Ascending aorta (tissue), 2 donors: ENCODE results near the gene SOCS1. TPM values are rescaled to one million over a fixed set of nuclear protein-coding genes. Genes with fewer than 3 reads are reported as not detected.

Experiments used
- DNase-seq, 2 donors: peaks; one replicate each; pipeline ENCODE4 v3.0.0-alpha.2; 2019; ENCODE audit warnings: low spot score in 2 of 2
- H3K27ac ChIP-seq, 2 donors: fragments of 200-600 bp; sonication (generic); one replicate each; pipeline ENCODE4 v1.5.1; 2016 to 2017; ENCODE audit warnings: mild to moderate bottlenecking in 1 of 2
- H3K27me3 ChIP-seq: fragments of 200-600 bp; sonication (generic); one replicate; pipeline ENCODE4 v1.5.1; 2017
- H3K36me3 ChIP-seq, 2 donors: fragments of 200-600 bp; sonication (generic); one replicate each; pipeline ENCODE4 v1.5.1; 2016
- H3K4me1 ChIP-seq, 2 donors: fragments of 200-600 bp; sonication (generic); one replicate each; pipeline ENCODE4 v1.5.1; 2016 to 2017; ENCODE audit warnings: mild to moderate bottlenecking in 1 of 2
- H3K4me3 ChIP-seq, 2 donors: fragments of 200-600 bp; sonication (generic); one replicate each; pipeline ENCODE4 v1.5.1; 2016 to 2017; ENCODE audit warnings: mild to moderate bottlenecking in 1 of 2
- H3K9me3 ChIP-seq, 2 donors: fragments of 200-600 bp; sonication (generic); one replicate each; pipeline ENCODE4 v1.5.1; 2016
- CTCF ChIP-seq, 3 experiments: fragments of 200-600 bp in 2 of 3; fragments of 450-650 bp in 1 of 3; sonication (generic) in 2 of 3; IDR thresholded peaks; one replicate each; pipeline ENCODE4 v1.5.1; 2016 to 2019; ENCODE audit warnings: antibody characterized with exemption in 3 of 3, mild to moderate bottlenecking in 1 of 3, moderate library complexity in 1 of 3
- intact Hi-C: fragments of 100-400 bp; cut with DNase I; formaldehyde crosslinking; loops from one replicate; pipeline ENCODE4 v1.15.1; 2023
- total RNA-seq: library from RNA; depleted of rRNA; stranded (reverse); fragments of >200 nt; gene quantifications from one replicate; pipeline ENCODE4 v1.1.0, GENCODE V29; 2016

Gene SOCS1
- total RNA-seq, 1 donor from 2014 or later, result 1.8 TPM

- Histone ChIP-seq H3K4me1 (no peaks in the 10 kb centered on the region), H3K27ac (no peak overlapping the region), H3K27me3 (no peaks in the 10 kb centered on the region), H3K9me3 (peaks cover 0 to 5% of the 10 kb centered on the region in 2 donors), H3K36me3 (no peaks in the 10 kb centered on the region), H3K4me3 (no peak overlapping the region)
- TF ChIP-seq CTCF (IDR thresholded peaks at IDR 0.05), result no peak
- intact Hi-C loops, result no loop called here
- DNase-seq, result no peak
These were observed 44.7 kb downstream of the SOCS1 start for GRCh38 chr16:11211061-11211976.

- no peak for DNase-seq
- no peak overlapping the region for H3K4me3 ChIP-seq
- no peaks in the 10 kb centered on the region for H3K36me3 ChIP-seq
- TF ChIP-seq CTCF (IDR thresholded peaks at IDR 0.05), result no peak
- H3K27ac ChIP-seq, result no peak overlapping the region
- H3K9me3 ChIP-seq, result no peaks in the 10 kb centered on the region
- no peaks in the 10 kb centered on the region for H3K4me1 ChIP-seq
- intact Hi-C loops, result no loop called here
- no peaks in the 10 kb centered on the region for H3K27me3 ChIP-seq
These were observed 45.7 kb downstream of the SOCS1 start for GRCh38 chr16:11210260-11210659.

GRCh38 chr16:11208916-11209665 lies 46.9 kb downstream of the SOCS1 start:
- no peaks in the 10 kb centered on the region for H3K27me3 ChIP-seq
- H3K4me1 ChIP-seq, result no peaks in the 10 kb centered on the region
- H3K27ac ChIP-seq, result no peak overlapping the region
- TF ChIP-seq CTCF (IDR thresholded peaks at IDR 0.05), result no peak
- H3K4me3 ChIP-seq, result no peak overlapping the region
- intact Hi-C loops, result no loop called here
- DNase-seq, result no peak
- no peaks in the 10 kb centered on the region for H3K9me3 ChIP-seq
- H3K36me3 ChIP-seq, result no peaks in the 10 kb centered on the region

- Histone ChIP-seq H3K4me1 (no peaks in the 10 kb centered on the region), H3K27me3 (no peaks in the 10 kb centered on the region), H3K4me3 (no peak overlapping the region), H3K27ac (no peak overlapping the region), H3K36me3 (no peaks in the 10 kb centered on the region), H3K9me3 (no peaks in the 10 kb centered on the region)
- DNase-seq, result no peak
- intact Hi-C loops, result no loop called here
- no peak for TF ChIP-seq CTCF (IDR thresholded peaks at IDR 0.05)
These were observed 48.4 kb downstream of the SOCS1 start for GRCh38 chr16:11207646-11208045.

GRCh38 chr16:11205754-11206581 lies 50.0 kb downstream of the SOCS1 start:
- H3K27me3 ChIP-seq, result no peaks in the 10 kb centered on the region
- intact Hi-C loops, result no loop called here
- no peak overlapping the region for H3K27ac ChIP-seq
- no peak overlapping the region for H3K4me3 ChIP-seq
- no peak for DNase-seq
- H3K4me1 ChIP-seq, result no peaks in the 10 kb centered on the region
- no peak for TF ChIP-seq CTCF (IDR thresholded peaks at IDR 0.05)
- H3K9me3 ChIP-seq, result no peaks in the 10 kb centered on the region
- no peaks in the 10 kb centered on the region for H3K36me3 ChIP-seq
